ENCODE results near the gene GRM4. TPM values are rescaled to one million over a fixed set of nuclear protein-coding genes. Genes with fewer than 3 reads are reported as not detected.

The GRM4 gene
- total RNA-seq, 4 donors from 2014 or later: not detected

GRCh38 chr6:34161857-34162515 lies 16.1 kb upstream of the GRM4 start:
- DNase-seq: peak in 1 of 3 donors; percentile 27
- H3K27ac ChIP-seq: no peak overlapping the region
- peaks cover 0 to 9% (median 0%) of the 10 kb centered on the region in 4 donors for H3K9me3 ChIP-seq
- no peak overlapping the region for H3K4me3 ChIP-seq
- H3K27me3 ChIP-seq: no peaks in the 10 kb centered on the region
- no peaks in the 10 kb centered on the region for H3K4me1 ChIP-seq
- no peak for TF ChIP-seq POLR2A (IDR thresholded peaks at IDR 0.05)
- TF ChIP-seq, protein P1, sequence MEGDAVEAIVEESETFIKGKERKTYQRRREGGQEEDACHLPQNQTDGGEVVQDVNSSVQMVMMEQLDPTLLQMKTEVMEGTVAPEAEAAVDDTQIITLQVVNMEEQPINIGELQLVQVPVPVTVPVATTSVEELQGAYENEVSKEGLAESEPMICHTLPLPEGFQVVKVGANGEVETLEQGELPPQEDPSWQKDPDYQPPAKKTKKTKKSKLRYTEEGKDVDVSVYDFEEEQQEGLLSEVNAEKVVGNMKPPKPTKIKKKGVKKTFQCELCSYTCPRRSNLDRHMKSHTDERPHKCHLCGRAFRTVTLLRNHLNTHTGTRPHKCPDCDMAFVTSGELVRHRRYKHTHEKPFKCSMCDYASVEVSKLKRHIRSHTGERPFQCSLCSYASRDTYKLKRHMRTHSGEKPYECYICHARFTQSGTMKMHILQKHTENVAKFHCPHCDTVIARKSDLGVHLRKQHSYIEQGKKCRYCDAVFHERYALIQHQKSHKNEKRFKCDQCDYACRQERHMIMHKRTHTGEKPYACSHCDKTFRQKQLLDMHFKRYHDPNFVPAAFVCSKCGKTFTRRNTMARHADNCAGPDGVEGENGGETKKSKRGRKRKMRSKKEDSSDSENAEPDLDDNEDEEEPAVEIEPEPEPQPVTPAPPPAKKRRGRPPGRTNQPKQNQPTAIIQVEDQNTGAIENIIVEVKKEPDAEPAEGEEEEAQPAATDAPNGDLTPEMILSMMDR (IDR thresholded peaks at IDR 0.05): no peak
- H3K36me3 ChIP-seq: no peaks in the 10 kb centered on the region

DNA sequence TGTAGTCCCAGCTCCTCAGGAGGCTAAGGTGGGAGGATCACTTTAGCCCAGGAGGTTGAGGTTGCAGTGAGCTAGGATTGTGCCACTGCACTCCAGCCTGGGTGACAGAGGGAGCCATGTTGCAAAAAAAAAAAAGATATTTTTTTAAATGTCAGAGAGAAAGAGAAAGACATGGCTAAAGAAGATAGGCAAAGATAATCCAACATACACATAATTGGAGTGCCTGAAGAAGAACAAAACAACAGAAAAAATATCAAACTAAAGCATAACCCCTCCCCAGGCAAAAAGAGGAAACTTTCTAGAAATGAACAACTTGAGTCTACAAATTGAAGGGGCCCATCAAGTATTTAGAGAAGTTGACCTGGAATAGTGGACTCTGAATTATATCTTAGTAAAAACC lies 14.0 kb upstream of the GRM4 start:
- Histone ChIP-seq H3K9me3 (peaks cover 0 to 9% (median 0%) of the 10 kb centered on the region in 4 donors), H3K4me3 (no peak overlapping the region), H3K27ac (no peak overlapping the region), H3K4me1 (peaks cover 0 to 4% (median 2%) of the 10 kb centered on the region in 4 donors), H3K27me3 (no peaks in the 10 kb centered on the region), H3K36me3 (no peaks in the 10 kb centered on the region)
- no peak for DNase-seq
- TF ChIP-seq POLR2A (IDR thresholded peaks at IDR 0.05): no peak
- TF ChIP-seq, protein P1 (IDR thresholded peaks at IDR 0.05): no peak

- peak in 1 of 3 donors; percentile 8 for DNase-seq
- Histone ChIP-seq H3K9me3 (peaks cover 0 to 9% (median 0%) of the 10 kb centered on the region in 4 donors), H3K36me3 (no peaks in the 10 kb centered on the region), H3K27ac (no peak overlapping the region), H3K27me3 (no peaks in the 10 kb centered on the region), H3K4me1 (peaks cover 0 to 12% (median 6%) of the 10 kb centered on the region in 4 donors), H3K4me3 (no peak overlapping the region)
- TF ChIP-seq, protein P1 (IDR thresholded peaks at IDR 0.05): no peak
- no peak for TF ChIP-seq POLR2A (IDR thresholded peaks at IDR 0.05)
Measured at GRCh38 chr6:34158876-34159275, 13.0 kb upstream of the GRM4 start.

DNA sequence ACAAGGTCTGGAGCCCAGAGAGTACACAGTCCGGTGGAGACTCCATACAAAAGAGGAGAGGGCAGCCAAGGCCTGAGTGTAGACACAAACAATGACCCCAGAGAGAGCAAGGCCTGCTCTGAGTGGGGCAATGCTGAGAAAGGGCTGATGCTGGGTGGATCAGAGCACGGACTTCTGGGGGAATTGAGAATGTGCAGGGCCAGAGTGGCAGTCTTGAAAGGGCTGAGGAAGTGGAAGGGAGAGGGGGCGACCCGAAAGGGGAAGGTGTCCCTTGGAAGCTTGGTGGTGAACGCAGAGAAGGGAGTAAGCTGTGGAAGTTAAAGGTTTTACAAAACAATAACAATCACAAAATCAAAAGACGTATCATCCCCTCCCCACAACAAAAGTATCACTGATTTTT lies 12.0 kb upstream of the GRM4 start:
- no peaks in the 10 kb centered on the region for H3K27me3 ChIP-seq
- TF ChIP-seq POLR2A (IDR thresholded peaks at IDR 0.05): no peak
- TF ChIP-seq, protein P1 (IDR thresholded peaks at IDR 0.05): no peak
- H3K27ac ChIP-seq: no peak overlapping the region
- DNase-seq: peak in 1 of 3 donors; percentile 22
- peaks cover 0 to 12% (median 6%) of the 10 kb centered on the region in 4 donors for H3K4me1 ChIP-seq
- H3K9me3 ChIP-seq: peaks cover 0 to 9% (median 0%) of the 10 kb centered on the region in 4 donors
- no peaks in the 10 kb centered on the region for H3K36me3 ChIP-seq
- no peak overlapping the region for H3K4me3 ChIP-seq

DNA sequence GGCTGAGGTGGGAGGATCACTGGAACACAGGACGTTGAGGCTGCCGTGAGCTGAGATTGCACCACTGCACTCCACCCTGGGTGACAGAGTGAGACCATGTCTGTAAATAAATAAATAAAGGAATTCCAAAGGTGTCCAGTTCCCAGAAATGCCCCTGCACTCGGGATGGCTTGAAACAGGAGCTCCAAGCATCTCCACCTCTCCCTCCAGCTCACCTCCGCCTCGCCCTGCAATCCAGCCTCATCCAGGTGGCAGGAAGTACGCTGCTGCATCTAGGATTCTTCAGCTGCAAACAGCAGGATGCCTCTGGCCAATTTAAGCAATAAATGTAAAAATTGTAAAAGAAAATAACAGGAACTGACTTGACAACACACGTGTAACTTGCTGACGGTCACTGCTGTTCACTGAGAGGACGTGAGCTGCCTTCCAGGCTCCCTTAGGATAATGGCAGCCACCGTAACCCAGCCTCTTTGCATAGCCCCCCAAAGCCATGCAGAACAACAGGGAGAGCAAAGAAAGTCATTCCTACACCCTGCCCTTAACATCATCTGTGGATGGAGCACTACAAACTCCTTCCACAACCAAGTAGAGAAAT lies 11.4 kb upstream of the GRM4 start:
- peaks cover 0 to 12% (median 6%) of the 10 kb centered on the region in 4 donors for H3K4me1 ChIP-seq
- H3K4me3 ChIP-seq: no peak overlapping the region
- no peak overlapping the region for H3K27ac ChIP-seq
- peaks cover 0 to 9% (median 0%) of the 10 kb centered on the region in 4 donors for H3K9me3 ChIP-seq
- no peaks in the 10 kb centered on the region for H3K27me3 ChIP-seq
- DNase-seq: peak in 1 of 3 donors; percentile 26
- TF ChIP-seq POLR2A (IDR thresholded peaks at IDR 0.05): no peak
- TF ChIP-seq, protein P1 (IDR thresholded peaks at IDR 0.05): no peak
- H3K36me3 ChIP-seq: no peaks in the 10 kb centered on the region

Measured in Peyer's patch (tissue), 4 donors.